PC-9 (cell line): ENCODE measurements around the gene SND1.

Experiments used
- CTCF ChIP-seq: fragments of 200-600 bp; sonication (generic); conservative IDR thresholded peaks from 2 replicates; pipeline ENCODE4 v1.6.1; 2017; ENCODE audit warnings: mixed run types, antibody characterized with exemption, mild to moderate bottlenecking, moderate library complexity
- EZH2 ChIP-seq: fragments of 200-600 bp; sonication (generic); IDR thresholded peaks from 2 replicates; pipeline ENCODE4 v1.8.0; 2017; ENCODE audit warnings: antibody characterized with exemption, low read depth

- no peak for TF ChIP-seq CTCF
- no peak for TF ChIP-seq EZH2
These were observed 441.9 kb downstream of the SND1 start for GRCh38 chr7:128093614-128094570.
